B cell (primary cell): ENCODE data around the gene LCN10. TPM values are rescaled to one million over a fixed set of nuclear protein-coding genes. Genes with fewer than 3 reads are reported as not detected.
"Not testable (repeated sequence)": the region's sequence is repeated elsewhere in the genome, so short reads cannot be mapped to it uniquely, and the experiment has no call there.

ENCODE experiments used
- ATAC-seq: fragments of 200-7000 bp; cut with Tn5 transposase; one replicate; pipeline ENCODE4 v1.10.0; 2021; ENCODE audit warnings: low read depth, mild to moderate bottlenecking, moderate number of reproducible peaks, moderate library complexity
- CTCF ChIA-PET: fragments of 350-600 bp; sonication (Branson Sonifier 250); formaldehyde crosslinking; loops from one replicate; lab custom pipeline; 2021; ENCODE audit warnings: antibody characterized with exemption, inconsistent platforms; lab: Charles Lee
- POLR2A ChIA-PET: fragments of 350-600 bp; sonication (Branson Sonifier 250); formaldehyde crosslinking; loops from one replicate; lab custom pipeline; 2021; ENCODE audit warnings: antibody characterized with exemption; lab: Charles Lee
- DNase-seq: peaks from one replicate; pipeline ENCODE4 v3.0.0; 2013
- H2AFZ ChIP-seq: 2 replicates; pipeline ENCODE4 v1.6.1; 2012; ENCODE audit warnings: mild to moderate bottlenecking, low read depth, low read length; ENCODE audit not compliant: insufficient read depth, poor library complexity, severe bottlenecking
- H3K27ac ChIP-seq, 2 donors: 1 replicate in 1 of 2; 2 replicates in 1 of 2; pipeline ENCODE4 v1.5.1; 2012 to 2013; ENCODE audit warnings: low read length in 2 of 2, mild to moderate bottlenecking in 2 of 2, moderate library complexity in 1 of 2
- H3K27me3 ChIP-seq, 4 experiments: fragments of 200-600 bp in 1 of 4; sonication (generic) in 1 of 4; replicated peaks in 1 of 4; 1 replicate in 2 of 4; 2 replicates in 2 of 4; pipeline versions ENCODE4 v1.6.1 to v1.7.0; 2013 to 2016; ENCODE audit warnings: low read length in 3 of 4, mild to moderate bottlenecking in 2 of 4, mixed read lengths in 1 of 4, moderate library complexity in 1 of 4; ENCODE audit not compliant: insufficient read depth in 4 of 4, control insufficient read depth in 3 of 4; ENCODE audit errors: control extremely low read depth in 1 of 4
- H3K36me3 ChIP-seq, 2 experiments: replicated peaks in 1 of 2; 1 replicate in 1 of 2; 2 replicates in 1 of 2; pipeline versions ENCODE4 v1.6.1 to v1.7.1; 2013; ENCODE audit warnings: low read length in 1 of 2; ENCODE audit not compliant: insufficient read depth in 2 of 2, control insufficient read depth in 1 of 2; ENCODE audit errors: control extremely low read depth in 1 of 2, extremely low read depth in 1 of 2
- H3K4me1 ChIP-seq, 2 donors: fragments of 200-600 bp in 1 of 2; sonication (generic) in 1 of 2; 1 replicate in 1 of 2; 2 replicates in 1 of 2; pipeline versions ENCODE4 v1.5.1 to v1.6.1; 2013 to 2017; ENCODE audit warnings: low read length in 2 of 2; ENCODE audit not compliant: control insufficient read depth in 2 of 2, insufficient read depth in 2 of 2
- H3K4me2 ChIP-seq: replicated peaks from 2 replicates; pipeline ENCODE3; 2012; ENCODE audit warnings: mild to moderate bottlenecking, low read depth, low read length; ENCODE audit not compliant: poor library complexity, severe bottlenecking
- H3K4me3 ChIP-seq, 5 experiments: fragments of 200-600 bp in 1 of 5; sonication (generic) in 1 of 5; 1 replicate in 3 of 5; 2 replicates in 2 of 5; pipeline versions ENCODE4 v1.5.1 to v1.7.0; 2011 to 2016; ENCODE audit warnings: low read length in 4 of 5, mild to moderate bottlenecking in 4 of 5, low read depth in 2 of 5, control low read depth in 1 of 5, moderate library complexity in 1 of 5; ENCODE audit not compliant: insufficient read depth in 1 of 5; ENCODE audit errors: control extremely low read depth in 1 of 5, extremely low read depth in 1 of 5
- H3K79me2 ChIP-seq: fragments of 200-600 bp; sonication (generic); one replicate; pipeline ENCODE4 v1.6.0; 2016; ENCODE audit warnings: low read length; ENCODE audit not compliant: control insufficient read depth, insufficient read depth
- H3K9ac ChIP-seq: fragments of 200-600 bp; sonication (generic); 2 replicates; pipeline ENCODE4 v1.6.1; 2017; ENCODE audit warnings: mild to moderate bottlenecking, low read length, moderate library complexity
- H3K9me3 ChIP-seq, 3 donors: one replicate each; pipeline versions ENCODE4 v1.6.1 to v1.7.1; 2013; ENCODE audit warnings: low read length in 2 of 3; ENCODE audit not compliant: control insufficient read depth in 2 of 3, insufficient read depth in 1 of 3; ENCODE audit errors: control extremely low read depth in 1 of 3
- H4K20me1 ChIP-seq: 2 replicates; pipeline ENCODE4 v1.6.0; 2012; ENCODE audit warnings: mild to moderate bottlenecking, low read length; ENCODE audit not compliant: insufficient read depth, control insufficient read depth, poor library complexity, severe bottlenecking
- H3K27ac Mint-ChIP-seq: one replicate; pipeline ENCODE4 v1.8.0; 2021; ENCODE audit warnings: mixed read lengths
- H3K27me3 Mint-ChIP-seq: one replicate; pipeline ENCODE4 v1.8.0; 2021; ENCODE audit warnings: mixed read lengths
- H3K4me1 Mint-ChIP-seq: one replicate; pipeline ENCODE4 v1.8.0; 2021; ENCODE audit warnings: mixed read lengths
- H3K4me3 Mint-ChIP-seq: one replicate; pipeline ENCODE4 v1.8.0; 2021; ENCODE audit warnings: mixed read lengths
- H3K9me3 Mint-ChIP-seq: one replicate; pipeline ENCODE4 v1.8.0; 2022; ENCODE audit warnings: mixed read lengths; ENCODE audit not compliant: insufficient read depth
- EZH2 ChIP-seq: IDR thresholded peaks from 2 replicates; pipeline ENCODE4 v1.6.1; 2012; ENCODE audit warnings: borderline replicate concordance, low read depth, mild to moderate bottlenecking, moderate library complexity, low read length; ENCODE audit not compliant: insufficient read depth, poor library complexity, severe bottlenecking
- WGBS: methylation state at CpG from one replicate; pipeline ENCODE4 v1.1.5; 2013; ENCODE audit warnings: missing lambda C conversion rate; ENCODE audit not compliant: insufficient coverage; 5-methylcytosine and 5-hydroxymethylcytosine counted together
- intact Hi-C: fragments of 100-400 bp; cut with micrococcal nuclease; formaldehyde crosslinking; loops from one replicate; pipeline ENCODE4 v1.10.0; 2022
- polyA plus RNA-seq: library from polyadenylated mRNA; depleted of rRNA; stranded (reverse); fragments of >200 nt; gene quantifications from 2 replicates; pipeline ENCODE4 v1.2.3, GENCODE V29; 2012
- total RNA-seq, 2 donors: library from RNA; stranded (reverse); fragments of 120-200 nt in 1 of 2; gene quantifications; 1 replicate in 1 of 2; 2 replicates in 1 of 2; pipeline versions ENCODE4 v1.2.3 to v1.2.4, GENCODE V29; 2013 to 2022
- TF ChIP-seq, protein P1 (sequence below): fragments of 200-600 bp; IDR thresholded peaks from one replicate; pipeline ENCODE4 v1.8.0; 2022; ENCODE audit warnings: antibody characterized with exemption, mild to moderate bottlenecking

The LCN10 gene
- total and polyA plus RNA-seq, 2 donors (not counting 1 experiment from before 2014, with no cell fraction given): 76.3 to 93.0 TPM

DNA sequence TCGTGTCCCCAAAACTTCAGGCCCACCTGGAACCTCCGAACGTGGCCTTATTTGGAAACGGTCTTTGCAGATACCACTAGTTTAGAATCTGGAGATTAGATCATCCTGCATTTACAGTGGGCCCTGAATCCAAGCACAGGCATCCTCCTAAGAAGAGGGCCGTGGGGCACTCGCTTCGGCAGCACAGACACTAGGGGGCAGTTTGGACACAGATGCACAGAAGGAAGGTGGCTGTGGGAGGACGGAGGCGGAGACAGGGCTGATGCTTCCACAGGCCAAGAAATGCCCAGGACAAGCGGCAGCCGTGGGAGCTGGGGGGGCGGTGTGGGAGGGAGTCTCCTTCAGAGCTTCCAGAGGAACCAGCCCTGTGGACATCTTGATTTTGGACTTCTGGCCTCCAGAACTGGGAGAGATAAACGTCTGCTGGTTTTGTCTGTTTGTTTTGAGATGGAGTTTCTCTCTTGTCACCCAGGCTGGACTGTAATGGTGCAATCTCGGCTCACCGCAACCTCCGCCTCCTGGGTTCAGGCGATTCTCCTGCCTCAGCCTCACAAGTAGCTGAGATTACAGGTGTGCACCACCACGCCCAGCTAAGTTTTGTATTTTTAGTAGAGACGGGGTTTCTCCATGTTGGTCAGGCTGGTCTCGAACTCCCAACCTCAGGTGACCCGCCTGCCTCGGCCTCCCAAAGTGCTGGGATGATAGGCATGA is 18.2 kb upstream of the LCN10 start:
- H3K79me2 ChIP-seq, H3K4me3 ChIP-seq, H3K27me3 Mint-ChIP-seq, H4K20me1 ChIP-seq, H3K27me3 ChIP-seq, ATAC-seq, H3K9me3 Mint-ChIP-seq, H2AFZ ChIP-seq, H3K9ac ChIP-seq, intact Hi-C loops, H3K27ac ChIP-seq, H3K36me3 ChIP-seq: not testable (repeated sequence)
- Mint-ChIP-seq H3K4me1 (peaks cover 55% of the 10 kb centered on the region), H3K27ac (peak overlapping the region; percentile 88), H3K4me3 (peak overlapping the region; percentile 71)
- ChIA-PET POLR2A (interaction anchor here (0.6 to 6.1 kb wide), 5 partner anchors 11 to 998 kb away, joined by 3 to 83 read pairs (median 4); partner anchors contain the start of gene LCN6), CTCF (interaction anchor here (0.7 to 4.9 kb wide), 7 partner anchors 8 to 303 kb away, joined by 3 to 102 read pairs (median 5); partner anchors contain the start of gene FUT7)
- 62% methylated on average over 18 of the region's 22 CpGs for WGBS
- Histone ChIP-seq H3K9me3 (peaks cover 0 to 23% (median 3%) of the 10 kb centered on the region in 3 donors), H3K4me1 (peaks cover 43 to 80% of the 10 kb centered on the region in 2 donors), H3K4me2 (peak overlapping the region; percentile 50)
- peak; percentile 61 for DNase-seq
- TF ChIP-seq, protein P1, sequence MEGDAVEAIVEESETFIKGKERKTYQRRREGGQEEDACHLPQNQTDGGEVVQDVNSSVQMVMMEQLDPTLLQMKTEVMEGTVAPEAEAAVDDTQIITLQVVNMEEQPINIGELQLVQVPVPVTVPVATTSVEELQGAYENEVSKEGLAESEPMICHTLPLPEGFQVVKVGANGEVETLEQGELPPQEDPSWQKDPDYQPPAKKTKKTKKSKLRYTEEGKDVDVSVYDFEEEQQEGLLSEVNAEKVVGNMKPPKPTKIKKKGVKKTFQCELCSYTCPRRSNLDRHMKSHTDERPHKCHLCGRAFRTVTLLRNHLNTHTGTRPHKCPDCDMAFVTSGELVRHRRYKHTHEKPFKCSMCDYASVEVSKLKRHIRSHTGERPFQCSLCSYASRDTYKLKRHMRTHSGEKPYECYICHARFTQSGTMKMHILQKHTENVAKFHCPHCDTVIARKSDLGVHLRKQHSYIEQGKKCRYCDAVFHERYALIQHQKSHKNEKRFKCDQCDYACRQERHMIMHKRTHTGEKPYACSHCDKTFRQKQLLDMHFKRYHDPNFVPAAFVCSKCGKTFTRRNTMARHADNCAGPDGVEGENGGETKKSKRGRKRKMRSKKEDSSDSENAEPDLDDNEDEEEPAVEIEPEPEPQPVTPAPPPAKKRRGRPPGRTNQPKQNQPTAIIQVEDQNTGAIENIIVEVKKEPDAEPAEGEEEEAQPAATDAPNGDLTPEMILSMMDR: peak; percentile 55

DNA sequence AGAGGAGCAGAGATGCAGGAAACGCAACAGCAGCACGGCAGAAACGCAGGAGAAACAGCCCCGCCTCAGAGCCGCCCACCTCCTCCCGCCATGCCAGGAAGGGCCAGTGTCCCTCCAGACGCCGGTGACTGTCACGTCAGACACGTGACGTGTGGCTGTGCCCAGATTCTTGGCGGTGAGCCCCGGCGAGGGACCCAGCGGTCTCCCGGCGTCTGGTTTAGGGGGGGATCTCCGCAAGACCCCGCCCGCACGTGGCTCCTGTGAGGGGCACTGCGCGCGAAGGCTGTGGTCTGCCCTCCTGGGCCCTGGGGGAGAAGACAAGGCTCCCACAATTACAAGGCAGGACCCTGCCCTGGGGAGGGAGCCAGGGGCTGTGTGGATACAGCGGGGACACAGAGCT is 17.7 kb upstream of the LCN10 start:
- Histone ChIP-seq H3K27me3 (peaks cover 0 to 3% (median 0%) of the 10 kb centered on the region in 4 experiments), H3K27ac (no peak overlapping the region), H3K79me2 (peaks cover 3% of the 10 kb centered on the region), H2AFZ (no peak overlapping the region), H3K9ac (no peak overlapping the region), H3K4me1 (peaks cover 42 to 76% of the 10 kb centered on the region in 2 donors), H3K4me2 (peak overlapping the region; percentile 50), H3K4me3 (no peak overlapping the region), H3K9me3 (peaks cover 0 to 29% (median 3%) of the 10 kb centered on the region in 3 donors), H3K36me3 (no peaks in the 10 kb centered on the region), H4K20me1 (no peaks in the 10 kb centered on the region)
- peak overlapping the region; percentile 71 for H3K4me3 Mint-ChIP-seq
- no peak for ATAC-seq
- peaks cover 52% of the 10 kb centered on the region for H3K4me1 Mint-ChIP-seq
- H3K9me3 Mint-ChIP-seq: no peaks in the 10 kb centered on the region
- peak overlapping the region; percentile 88 for H3K27ac Mint-ChIP-seq
- intact Hi-C loops: no loop called here
- ChIA-PET POLR2A (interaction anchor here (0.6 to 6.1 kb wide), 4 partner anchors 11 to 523 kb away, joined by 3 to 83 read pairs (median 22); partner anchors contain the start of gene LCN6), CTCF (interaction anchor here (0.9 to 4.9 kb wide), 6 partner anchors 9 to 272 kb away, joined by 3 to 102 read pairs (median 6); partner anchors contain the start of gene FUT7)
- H3K27me3 Mint-ChIP-seq: no peaks in the 10 kb centered on the region
- WGBS: 86% methylated on average over 25 of the region's 25 CpGs
- no peak for TF ChIP-seq EZH2
- TF ChIP-seq, protein P1: no peak
- no peak for DNase-seq
